Panc1 (cell line): ENCODE results near the gene LILRA5.

Experiments used
- CTCF ChIP-seq: fragments of 450-650 bp; IDR thresholded peaks from 2 replicates; pipeline ENCODE4 v1.5.1; 2017; ENCODE audit warnings: mild to moderate bottlenecking
- REST ChIP-seq, 2 experiments: IDR thresholded peaks; 2 replicates each; pipeline ENCODE4 v1.6.1; 2011 to 2012; ENCODE audit warnings: low read depth in 2 of 2, control low read depth in 1 of 2, low read length in 1 of 2, mild to moderate bottlenecking in 1 of 2, moderate library complexity in 1 of 2; ENCODE audit not compliant: insufficient read depth in 1 of 2

GRCh38 chr19:54312436-54313377, at the start of gene LILRA5:
- no peak for TF ChIP-seq CTCF
- no peak for TF ChIP-seq REST (IDR thresholded peaks at IDR 0.05; ENCODE audit: insufficient read depth in 1 of 2, low read depth in 2 of 2, low read length in 1 of 2)
